ENCODE data around the gene TMEM130.

Gene TMEM130

DNA sequence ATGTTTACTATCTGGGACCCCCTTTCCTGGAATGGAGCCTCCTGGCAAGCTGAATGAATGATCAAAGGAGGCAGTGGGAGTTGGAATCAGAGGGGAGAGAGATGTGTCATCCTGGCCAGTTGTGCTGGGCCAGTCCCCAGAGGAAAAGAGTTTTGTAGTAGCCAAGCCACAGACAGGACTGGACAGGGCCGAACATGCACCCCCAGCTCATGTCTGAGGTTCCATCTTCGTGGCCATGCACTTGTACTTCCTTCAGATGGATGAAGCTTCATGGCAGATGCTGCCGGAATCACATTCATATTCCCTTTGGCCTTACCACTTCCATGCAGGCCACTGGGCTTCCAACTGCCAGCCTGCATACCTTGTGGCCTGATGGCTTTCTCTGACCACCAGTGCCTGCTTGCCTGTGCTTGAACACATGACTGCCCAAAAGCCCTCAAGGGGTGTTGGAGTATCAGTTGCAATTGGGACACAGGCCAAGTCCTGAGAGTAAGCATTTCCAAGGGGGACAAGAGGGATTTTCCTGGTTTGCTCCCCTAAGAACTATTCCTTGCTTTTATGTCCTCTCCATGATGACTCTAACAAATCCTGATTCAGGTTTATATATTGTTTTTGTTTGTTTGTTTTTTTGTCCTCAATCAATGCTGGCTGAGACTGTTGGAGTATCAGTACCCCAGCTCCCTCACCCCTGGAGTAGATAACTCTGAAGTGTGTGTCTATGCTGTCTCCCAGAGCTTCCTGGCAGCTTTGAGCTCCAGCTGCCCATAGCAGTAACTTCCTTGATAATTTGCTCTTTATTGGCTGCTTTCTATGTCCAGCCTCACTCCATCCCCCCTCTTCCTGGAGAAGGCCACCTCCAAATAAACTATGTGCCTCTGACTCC is 63.6 kb downstream of the TMEM130 start:
- no peak for FAIRE-seq

- FAIRE-seq, result no peak
Observed at GRCh38 chr7:98802781-98803110, 67.1 kb downstream of the TMEM130 start.

DNA sequence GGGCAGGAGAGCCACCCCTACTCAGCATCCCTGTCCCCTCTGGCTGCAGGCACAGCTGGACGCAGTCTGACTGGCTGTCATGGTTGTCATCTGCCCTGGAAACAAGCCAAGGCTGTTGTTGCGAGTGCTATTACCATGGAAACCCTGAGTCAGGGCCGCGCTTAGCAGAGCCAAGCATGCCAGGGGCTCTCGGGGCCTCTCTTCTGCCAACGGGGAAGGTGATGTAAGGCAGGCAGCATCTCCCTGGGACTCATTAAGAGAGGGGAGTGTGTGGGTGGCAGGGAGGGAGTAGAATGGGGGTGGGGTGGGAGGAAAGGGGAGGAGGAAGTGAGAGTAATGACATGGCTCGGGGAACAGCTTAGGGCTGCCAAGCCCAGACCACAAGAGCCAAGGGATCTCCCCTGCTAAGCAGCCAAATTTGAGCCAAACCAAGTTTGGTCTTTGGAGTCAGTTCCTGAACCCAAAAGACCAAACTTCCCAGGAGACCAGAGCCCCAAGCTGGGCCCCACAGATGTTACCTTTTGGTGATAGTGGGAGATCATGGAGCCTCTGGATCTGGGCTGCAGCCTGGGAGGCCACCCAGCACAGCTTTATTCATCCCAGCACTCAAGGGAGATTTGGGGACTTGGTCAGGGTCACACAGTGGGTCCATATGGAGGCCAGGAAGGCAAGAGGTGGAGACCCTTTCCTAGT is 67.6 kb downstream of the TMEM130 start:
- no peak for FAIRE-seq

GRCh38 chr7:98800996-98801395 is 68.8 kb downstream of the TMEM130 start:
- FAIRE-seq, result no peak

DNA sequence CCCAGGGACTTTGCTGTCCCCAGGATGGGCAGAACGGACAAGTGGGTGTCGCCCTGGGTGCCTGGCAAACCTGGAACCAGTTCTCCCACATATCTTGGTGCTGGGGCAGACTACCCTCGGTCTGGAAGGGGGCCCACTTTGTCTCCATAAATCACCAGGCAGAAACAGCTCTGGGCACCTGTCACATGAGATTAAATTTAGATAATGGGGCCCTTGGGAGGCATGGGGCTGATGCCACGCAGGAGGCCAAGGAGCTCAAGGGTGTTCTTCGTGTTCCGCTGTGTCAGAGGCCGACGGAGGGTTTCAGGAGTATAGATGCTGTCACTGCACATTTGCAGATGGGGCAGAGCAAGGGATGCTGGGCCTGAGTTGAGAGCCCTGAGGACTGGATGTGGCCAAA is 72.7 kb downstream of the TMEM130 start:
- no peak for FAIRE-seq
